Lower lobe of right lung (tissue), 2 donors: ENCODE measurements around the gene SOWAHD. TPM values are rescaled to one million over a fixed set of nuclear protein-coding genes. Genes with fewer than 3 reads are reported as not detected.

ENCODE experiments used
- ATAC-seq, 2 donors: fragments of 200-7000 bp; cut with Tn5 transposase; one replicate each; pipeline ENCODE4 v1.9.1; 2020 to 2022; ENCODE audit warnings: mild to moderate bottlenecking in 2 of 2, moderate library complexity in 2 of 2
- DNase-seq: peaks from one replicate; pipeline ENCODE4 v3.0.0-alpha.2; 2020
- H3K27ac ChIP-seq: fragments of 200-600 bp; one replicate; pipeline ENCODE4 v1.8.0; 2022
- H3K27me3 ChIP-seq: fragments of 200-600 bp; one replicate; pipeline ENCODE4 v1.8.0; 2022; ENCODE audit warnings: low read depth
- H3K36me3 ChIP-seq: fragments of 200-600 bp; one replicate; pipeline ENCODE4 v1.8.0; 2022; ENCODE audit warnings: mild to moderate bottlenecking
- H3K4me1 ChIP-seq: fragments of 200-600 bp; one replicate; pipeline ENCODE4 v1.8.0; 2022
- H3K4me3 ChIP-seq: fragments of 200-600 bp; one replicate; pipeline ENCODE4 v1.8.0; 2022; ENCODE audit warnings: mild to moderate bottlenecking
- H3K9me3 ChIP-seq: fragments of 200-600 bp; one replicate; pipeline ENCODE4 v1.8.0; 2022
- CTCF ChIP-seq: fragments of 200-600 bp; IDR thresholded peaks from one replicate; pipeline ENCODE4 v1.8.0; 2022; ENCODE audit warnings: antibody characterized with exemption, mild to moderate bottlenecking
- intact Hi-C: fragments of 100-400 bp; cut with DNase I; formaldehyde crosslinking; loops from one replicate; pipeline ENCODE4 v1.11.0; 2022
- long read RNA-seq: library from polyadenylated mRNA; unstranded; transcript quantifications from one replicate; pipeline ENCODE4 v2.0.0, GENCODE V29; 2021
- total RNA-seq: library from RNA; stranded (reverse); fragmentation: NEBNext Ultra II Directional; extraction: Animal tissue kit (Norgen Biotek cat#: 25700); gene quantifications from one replicate; pipeline ENCODE4 v1.2.1, GENCODE V29; 2021
- donor health status: DM: no; HTN: yes; CAD: no; lungs with severe emphysema.

Gene SOWAHD
- 9.6 TPM for total RNA-seq
- long read RNA-seq, transcript SOWAHD-201 (1 exons, 1,552 nt) = major isoform, 14 of 14 reads
- long read RNA-seq, partial matches to known transcripts = 0 of 14 reads
- long read RNA-seq, other reads (novel, unspliced or antisense) = 0 of 14 reads

GRCh38 chrX:119757979-119758730, at the start of gene SOWAHD:
Gene SOWAHD, plus strand, starts transcription at chrX:119758588. Its CDS starts 80 bp downstream, at chrX:119758668.
- intact Hi-C loops = no loop called here
- no peaks in the 10 kb centered on the region for H3K4me1 ChIP-seq
- no peak for TF ChIP-seq CTCF
- peak; percentile 70 to 73 for ATAC-seq
- H3K4me3 ChIP-seq = peak within 1 kb of the TSS; percentile 61
- no peaks in the 10 kb centered on the region for H3K36me3 ChIP-seq
- no peaks in the 10 kb centered on the region for H3K9me3 ChIP-seq
- no peaks in the 10 kb centered on the region for H3K27me3 ChIP-seq
- peak within 1 kb of the TSS; percentile 72 for H3K27ac ChIP-seq
- DNase-seq = peak; percentile 63

- no peak overlapping the region for H3K27ac ChIP-seq
- H3K4me3 ChIP-seq = no peak overlapping the region
- DNase-seq (no peak), ATAC-seq (no peak)
- H3K9me3 ChIP-seq = no peaks in the 10 kb centered on the region
- intact Hi-C loops = no loop called here
- no peaks in the 10 kb centered on the region for H3K36me3 ChIP-seq
- no peaks in the 10 kb centered on the region for H3K27me3 ChIP-seq
- no peaks in the 10 kb centered on the region for H3K4me1 ChIP-seq
- TF ChIP-seq CTCF = no peak
Measured at GRCh38 chrX:119708936-119709335, 49.5 kb upstream of the SOWAHD start.

GRCh38 chrX:119709630-119710029, 48.8 kb upstream of the SOWAHD start:
- TF ChIP-seq CTCF = no peak
- intact Hi-C loops = no loop called here
- H3K27me3 ChIP-seq = no peaks in the 10 kb centered on the region
- H3K36me3 ChIP-seq = no peaks in the 10 kb centered on the region
- no peak overlapping the region for H3K4me3 ChIP-seq
- DNase-seq (no peak), ATAC-seq (no peak)
- H3K27ac ChIP-seq = no peak overlapping the region
- no peaks in the 10 kb centered on the region for H3K4me1 ChIP-seq
- no peaks in the 10 kb centered on the region for H3K9me3 ChIP-seq

GRCh38 chrX:119721487-119721886, 36.9 kb upstream of the SOWAHD start:
- intact Hi-C loops = no loop called here
- no peak overlapping the region for H3K27ac ChIP-seq
- no peaks in the 10 kb centered on the region for H3K27me3 ChIP-seq
- ATAC-seq = no peak
- no peak for TF ChIP-seq CTCF
- no peaks in the 10 kb centered on the region for H3K36me3 ChIP-seq
- DNase-seq = no peak
- no peak overlapping the region for H3K4me3 ChIP-seq
- no peaks in the 10 kb centered on the region for H3K9me3 ChIP-seq
- H3K4me1 ChIP-seq = no peaks in the 10 kb centered on the region

GRCh38 chrX:119721926-119722325, 36.5 kb upstream of the SOWAHD start:
- Histone ChIP-seq H3K4me3 (no peak overlapping the region), H3K4me1 (no peaks in the 10 kb centered on the region), H3K36me3 (no peaks in the 10 kb centered on the region), H3K27me3 (no peaks in the 10 kb centered on the region), H3K9me3 (no peaks in the 10 kb centered on the region), H3K27ac (no peak overlapping the region)
- DNase-seq (no peak), ATAC-seq (no peak)
- intact Hi-C loops = no loop called here
- no peak for TF ChIP-seq CTCF
